Neural crest cell (in vitro differentiated cells): ENCODE data around the gene RBFOX1. TPM values are rescaled to one million over a fixed set of nuclear protein-coding genes. Genes with fewer than 3 reads are reported as not detected.

Source experiments
- DNase-seq: peaks from one replicate; pipeline ENCODE4 v3.0.0; 2021; ENCODE audit warnings: low read depth, mixed read lengths, low spot score
- H3K27ac Mint-ChIP-seq: one replicate; pipeline ENCODE4 v1.8.0; 2021; ENCODE audit warnings: mild to moderate bottlenecking, mixed read lengths; ENCODE audit not compliant: unreplicated experiment
- H3K27me3 Mint-ChIP-seq: 2 replicates; pipeline ENCODE4 v1.8.0; 2021; ENCODE audit warnings: low read depth, mild to moderate bottlenecking, mixed read lengths
- H3K36me3 Mint-ChIP-seq: 2 replicates; pipeline ENCODE4 v1.8.0; 2021; ENCODE audit warnings: low read depth, mild to moderate bottlenecking, mixed read lengths
- H3K4me1 Mint-ChIP-seq: 2 replicates; pipeline ENCODE4 v1.8.0; 2021; ENCODE audit warnings: mixed read lengths
- H3K4me3 Mint-ChIP-seq: one replicate; pipeline ENCODE4 v1.8.0; 2021; ENCODE audit warnings: mild to moderate bottlenecking, mixed read lengths
- H3K9me3 Mint-ChIP-seq: 2 replicates; pipeline ENCODE4 v1.8.0; 2021; ENCODE audit warnings: mixed read lengths
- total RNA-seq: library from RNA; stranded (reverse); gene quantifications from 2 replicates; pipeline ENCODE4 v1.2.1, GENCODE V29; 2021
- TF ChIP-seq, protein P1 (sequence below): fragments of 200-600 bp; sonication (generic); conservative IDR thresholded peaks from 2 replicates; pipeline ENCODE4 v1.5.0; 2021; ENCODE audit warnings: antibody characterized with exemption, mild to moderate bottlenecking

RBFOX1 gene
- total RNA-seq, 1 donor from 2014 or later, result 1.4 TPM

DNA sequence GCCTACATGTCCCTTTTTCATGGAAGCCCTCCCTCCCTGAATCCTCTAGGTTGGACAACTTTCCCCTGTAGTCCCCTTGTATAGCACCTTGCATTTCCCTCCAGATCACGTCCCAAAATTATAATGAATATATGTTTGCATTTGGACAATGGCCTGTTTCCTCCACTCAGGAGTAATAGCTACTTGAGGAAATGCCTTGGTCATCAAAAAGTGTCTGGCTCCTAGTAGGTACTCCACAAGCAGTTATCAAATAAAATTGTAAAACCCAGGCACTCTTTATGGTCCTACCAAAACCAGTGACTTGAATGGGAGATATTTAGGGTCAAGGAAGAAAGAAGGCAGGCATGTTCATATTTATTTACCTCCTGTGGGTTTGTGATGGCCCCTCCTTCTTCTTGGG lies 59.6 kb downstream of the RBFOX1 start:
- H3K9me3 Mint-ChIP-seq, result peaks cover 2% of the 10 kb centered on the region
- H3K27ac Mint-ChIP-seq, result no peak overlapping the region
- no peaks in the 10 kb centered on the region for H3K4me1 Mint-ChIP-seq

DNA sequence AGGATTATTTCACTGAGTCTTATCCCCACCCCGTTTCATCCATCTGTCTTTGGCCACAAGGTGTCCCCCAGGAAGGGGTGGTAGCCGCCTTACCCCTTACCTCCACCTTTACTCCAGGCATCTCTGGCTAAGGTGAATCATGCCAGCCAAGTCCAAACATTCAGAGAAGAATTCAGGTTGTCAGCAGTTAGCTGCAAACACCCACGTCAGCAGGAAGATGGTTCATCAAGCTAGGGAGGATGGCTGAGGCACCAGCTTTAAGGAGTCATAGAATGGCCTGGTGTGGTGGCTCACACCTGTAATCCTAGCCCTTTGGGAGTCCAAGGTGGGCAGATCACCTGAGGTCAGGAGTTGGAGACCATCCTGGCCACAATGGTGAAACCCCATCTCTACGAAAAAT lies 61.0 kb downstream of the RBFOX1 start:
- H3K27me3 Mint-ChIP-seq, result peaks cover 7% of the 10 kb centered on the region
- no peaks in the 10 kb centered on the region for H3K4me1 Mint-ChIP-seq
- no peaks in the 10 kb centered on the region for H3K36me3 Mint-ChIP-seq
- DNase-seq, result no peak
- H3K9me3 Mint-ChIP-seq, result peaks cover 2% of the 10 kb centered on the region
- TF ChIP-seq, protein P1, sequence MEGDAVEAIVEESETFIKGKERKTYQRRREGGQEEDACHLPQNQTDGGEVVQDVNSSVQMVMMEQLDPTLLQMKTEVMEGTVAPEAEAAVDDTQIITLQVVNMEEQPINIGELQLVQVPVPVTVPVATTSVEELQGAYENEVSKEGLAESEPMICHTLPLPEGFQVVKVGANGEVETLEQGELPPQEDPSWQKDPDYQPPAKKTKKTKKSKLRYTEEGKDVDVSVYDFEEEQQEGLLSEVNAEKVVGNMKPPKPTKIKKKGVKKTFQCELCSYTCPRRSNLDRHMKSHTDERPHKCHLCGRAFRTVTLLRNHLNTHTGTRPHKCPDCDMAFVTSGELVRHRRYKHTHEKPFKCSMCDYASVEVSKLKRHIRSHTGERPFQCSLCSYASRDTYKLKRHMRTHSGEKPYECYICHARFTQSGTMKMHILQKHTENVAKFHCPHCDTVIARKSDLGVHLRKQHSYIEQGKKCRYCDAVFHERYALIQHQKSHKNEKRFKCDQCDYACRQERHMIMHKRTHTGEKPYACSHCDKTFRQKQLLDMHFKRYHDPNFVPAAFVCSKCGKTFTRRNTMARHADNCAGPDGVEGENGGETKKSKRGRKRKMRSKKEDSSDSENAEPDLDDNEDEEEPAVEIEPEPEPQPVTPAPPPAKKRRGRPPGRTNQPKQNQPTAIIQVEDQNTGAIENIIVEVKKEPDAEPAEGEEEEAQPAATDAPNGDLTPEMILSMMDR, result no peak
- H3K27ac Mint-ChIP-seq, result no peak overlapping the region
- no peak overlapping the region for H3K4me3 Mint-ChIP-seq

More for the DNA sequence above, 59.6 kb downstream of the RBFOX1 start:
- DNase-seq, result no peak
- peaks cover 7% of the 10 kb centered on the region for H3K27me3 Mint-ChIP-seq
- TF ChIP-seq, protein P1, result no peak
- no peak overlapping the region for H3K4me3 Mint-ChIP-seq
- H3K36me3 Mint-ChIP-seq, result no peaks in the 10 kb centered on the region

- no peak overlapping the region for H3K4me3 Mint-ChIP-seq
- no peak for DNase-seq
- H3K36me3 Mint-ChIP-seq, result no peaks in the 10 kb centered on the region
- H3K27ac Mint-ChIP-seq, result no peak overlapping the region
- no peaks in the 10 kb centered on the region for H3K4me1 Mint-ChIP-seq
- TF ChIP-seq, protein P1, result no peak
- H3K9me3 Mint-ChIP-seq, result peaks cover under 1% of the 10 kb centered on the region
- peaks cover 7% of the 10 kb centered on the region for H3K27me3 Mint-ChIP-seq
These were observed 62.2 kb downstream of the RBFOX1 start for GRCh38 chr16:7394720-7395336.

GRCh38 chr16:7397901-7398300 lies 65.3 kb downstream of the RBFOX1 start:
- Mint-ChIP-seq H3K4me1 (no peaks in the 10 kb centered on the region), H3K27ac (no peak overlapping the region), H3K36me3 (no peaks in the 10 kb centered on the region), H3K27me3 (peaks cover 5% of the 10 kb centered on the region), H3K4me3 (no peak overlapping the region), H3K9me3 (no peaks in the 10 kb centered on the region)
- no peak for DNase-seq
- TF ChIP-seq, protein P1, result no peak

- Mint-ChIP-seq H3K27ac (no peak overlapping the region), H3K9me3 (no peaks in the 10 kb centered on the region), H3K4me3 (no peak overlapping the region), H3K36me3 (no peaks in the 10 kb centered on the region), H3K4me1 (no peaks in the 10 kb centered on the region), H3K27me3 (peaks cover 8% of the 10 kb centered on the region)
- TF ChIP-seq, protein P1, result no peak
- no peak for DNase-seq
These were observed 65.9 kb downstream of the RBFOX1 start for GRCh38 chr16:7398536-7398935.
